22Rv1 (cell line): ENCODE data around the gene IPO8.
"Not testable (repeated sequence)": the region's sequence is repeated elsewhere in the genome, so short reads cannot be mapped to it uniquely, and the experiment has no call there.

Source experiments
- H3K27ac ChIP-seq: fragments of 450-650 bp; 2 replicates; pipeline ENCODE4 v1.5.1; 2017
- CTCF ChIP-seq: fragments of 450-650 bp; IDR thresholded peaks from 2 replicates; pipeline ENCODE4 v1.5.1; 2017; ENCODE audit warnings: mild to moderate bottlenecking
- ZFX ChIP-seq: fragments of 450-650 bp; IDR thresholded peaks from 2 replicates; pipeline ENCODE4 v1.6.1; 2017; ENCODE audit warnings: antibody characterized with exemption, borderline replicate concordance

The IPO8 gene

GRCh38 chr12:30617346-30618016 lies 78.2 kb downstream of the IPO8 start:
- TF ChIP-seq ZFX: no peak
- TF ChIP-seq CTCF: no peak
- H3K27ac ChIP-seq: no peak overlapping the region

GRCh38 chr12:30614031-30614430 lies 81.6 kb downstream of the IPO8 start:
- TF ChIP-seq CTCF (no peak), ZFX (no peak)
- H3K27ac ChIP-seq: no peak overlapping the region

GRCh38 chr12:30613119-30613830 lies 82.4 kb downstream of the IPO8 start:
- H3K27ac ChIP-seq: no peak overlapping the region
- TF ChIP-seq ZFX (no peak), CTCF (no peak)

- TF ChIP-seq CTCF (no peak), ZFX (no peak)
- H3K27ac ChIP-seq: no peak overlapping the region
These were observed 85.0 kb downstream of the IPO8 start for GRCh38 chr12:30610718-30611117.

- H3K27ac ChIP-seq: not testable (repeated sequence)
These were observed 85.8 kb downstream of the IPO8 start for GRCh38 chr12:30609819-30610218.

GRCh38 chr12:30604302-30604701 lies 91.4 kb downstream of the IPO8 start:
- H3K27ac ChIP-seq: not testable (repeated sequence)

GRCh38 chr12:30603129-30603528 lies 92.5 kb downstream of the IPO8 start:
- no peak overlapping the region for H3K27ac ChIP-seq
- TF ChIP-seq CTCF (no peak), ZFX (no peak)

GRCh38 chr12:30602678-30603077 lies 93.0 kb downstream of the IPO8 start:
- H3K27ac ChIP-seq: no peak overlapping the region
- TF ChIP-seq CTCF: no peak
- no peak for TF ChIP-seq ZFX
